H9 (cell line): ENCODE results near the gene MPHOSPH8. TPM values are rescaled to one million over a fixed set of nuclear protein-coding genes. Genes with fewer than 3 reads are reported as not detected.

Experiments
- DNase-seq: peaks from one replicate; pipeline ENCODE4 v3.0.0-alpha.2; 2017
- H2AFZ ChIP-seq: one replicate; pipeline ENCODE4 v1.6.1; 2013; ENCODE audit warnings: mild to moderate bottlenecking, low read length, control low read depth, moderate library complexity
- H2AK5ac ChIP-seq: 2 replicates; pipeline ENCODE4 v1.6.1; 2013; ENCODE audit warnings: low read length, control low read depth, mixed read lengths; ENCODE audit not compliant: insufficient read length
- H2BK120ac ChIP-seq: one replicate; pipeline ENCODE4 v1.6.1; 2013; ENCODE audit warnings: low read depth, mild to moderate bottlenecking, low read length, control low read depth, inconsistent platforms; ENCODE audit not compliant: poor library complexity, severe bottlenecking
- H2BK12ac ChIP-seq: 2 replicates; pipeline ENCODE4 v1.6.1; 2013; ENCODE audit warnings: low read length, control low read depth, mixed read lengths, low read depth; ENCODE audit not compliant: insufficient read length
- H2BK15ac ChIP-seq: 2 replicates; pipeline ENCODE4 v1.6.1; 2013; ENCODE audit warnings: low read depth, low read length, control low read depth
- H2BK20ac ChIP-seq: one replicate; pipeline ENCODE4 v1.6.1; 2013; ENCODE audit warnings: low read depth, mild to moderate bottlenecking, low read length, control low read depth, inconsistent platforms; ENCODE audit not compliant: poor library complexity, severe bottlenecking
- H2BK5ac ChIP-seq: 2 replicates; pipeline ENCODE4 v1.6.1; 2013; ENCODE audit warnings: low read length, control low read depth, mixed read lengths; ENCODE audit not compliant: insufficient read length
- H3K14ac ChIP-seq: 2 replicates; pipeline ENCODE4 v1.6.1; 2013; ENCODE audit warnings: low read length, control low read depth; ENCODE audit not compliant: insufficient read depth
- H3K18ac ChIP-seq: 2 replicates; pipeline ENCODE4 v1.6.1; 2013; ENCODE audit warnings: low read depth, mild to moderate bottlenecking, mixed read lengths, low read length, control low read depth; ENCODE audit not compliant: insufficient read length
- H3K23ac ChIP-seq: 2 replicates; pipeline ENCODE4 v1.6.1; 2013; ENCODE audit warnings: low read length, control low read depth, mixed read lengths, low read depth; ENCODE audit not compliant: insufficient read length
- H3K23me2 ChIP-seq: 2 replicates; pipeline ENCODE4 v1.6.1; 2013; ENCODE audit warnings: low read depth, mild to moderate bottlenecking, mixed read lengths, low read length, control low read depth; ENCODE audit not compliant: insufficient read length, poor library complexity, severe bottlenecking
- H3K27ac ChIP-seq: 2 replicates; pipeline ENCODE4 v1.5.1; 2013; ENCODE audit warnings: low read length, control low read depth, mixed read lengths, low read depth; ENCODE audit not compliant: insufficient read length
- H3K27me3 ChIP-seq: 2 replicates; pipeline ENCODE4 v1.6.1; 2013; ENCODE audit warnings: low read length, control low read depth, inconsistent platforms; ENCODE audit not compliant: insufficient read depth
- H3K4ac ChIP-seq: 2 replicates; pipeline ENCODE4 v1.6.1; 2013; ENCODE audit warnings: low read depth, mild to moderate bottlenecking, control low read depth, inconsistent platforms, low read length, moderate library complexity
- H3K4me1 ChIP-seq: 2 replicates; pipeline ENCODE4 v1.6.1; 2013; ENCODE audit warnings: low read length, control low read depth, inconsistent platforms; ENCODE audit not compliant: insufficient read depth
- H3K4me2 ChIP-seq: 2 replicates; pipeline ENCODE4 v1.6.1; 2013; ENCODE audit warnings: low read length, control low read depth, mixed read lengths; ENCODE audit not compliant: insufficient read length, insufficient read depth
- H3K56ac ChIP-seq: 2 replicates; pipeline ENCODE4 v1.6.1; 2013; ENCODE audit warnings: low read depth, mild to moderate bottlenecking, mixed read lengths, low read length, control low read depth; ENCODE audit not compliant: insufficient read length
- H3K79me1 ChIP-seq: 2 replicates; pipeline ENCODE4 v1.6.1; 2013; ENCODE audit warnings: low read depth, mild to moderate bottlenecking, moderate library complexity, low read length, control low read depth, inconsistent platforms; ENCODE audit not compliant: insufficient read depth, poor library complexity, severe bottlenecking
- H3K79me2 ChIP-seq: 2 replicates; pipeline ENCODE4 v1.6.1; 2013; ENCODE audit warnings: low read length, control low read depth, inconsistent platforms; ENCODE audit not compliant: insufficient read depth
- H3K9ac ChIP-seq: 2 replicates; pipeline ENCODE4 v1.6.1; 2013; ENCODE audit warnings: low read length, control low read depth, mixed read lengths; ENCODE audit not compliant: insufficient read length; ENCODE audit errors: extremely low read depth
- H3K9me3 ChIP-seq: one replicate; pipeline ENCODE4 v1.6.1; 2013; ENCODE audit warnings: low read depth, low read length, inconsistent platforms; ENCODE audit not compliant: control insufficient read depth
- H3T11ph ChIP-seq: one replicate; pipeline ENCODE4 v1.6.1; 2013; ENCODE audit warnings: mild to moderate bottlenecking, low read length, control low read depth, inconsistent platforms
- H4K20me1 ChIP-seq: one replicate; pipeline ENCODE4 v1.6.1; 2013; ENCODE audit not compliant: control insufficient read depth, insufficient read length, insufficient read depth
- H4K5ac ChIP-seq: 2 replicates; pipeline ENCODE4 v1.6.1; 2013; ENCODE audit warnings: low read depth, mild to moderate bottlenecking, mixed read lengths, low read length, control low read depth; ENCODE audit not compliant: insufficient read length
- H4K8ac ChIP-seq: replicated peaks from 2 replicates; pipeline ENCODE4 v1.6.1; 2013; ENCODE audit warnings: low read length, control low read depth, mixed read lengths, low read depth; ENCODE audit not compliant: insufficient read length
- H4K91ac ChIP-seq: 2 replicates; pipeline ENCODE4 v1.6.1; 2013; ENCODE audit warnings: low read depth, mild to moderate bottlenecking, moderate library complexity, mixed read lengths, low read length, control low read depth; ENCODE audit not compliant: insufficient read length
- H3K27ac Mint-ChIP-seq, 3 experiments: 2 replicates in 2 of 3; 3 replicates in 1 of 3; pipeline ENCODE4 v1.8.0; 2020 to 2021; ENCODE audit warnings: mixed read lengths in 3 of 3, mild to moderate bottlenecking in 1 of 3, moderate library complexity in 1 of 3
- H3K27me3 Mint-ChIP-seq: 2 replicates; pipeline ENCODE4 v1.8.0; 2021; ENCODE audit warnings: low read depth, mild to moderate bottlenecking, moderate library complexity, mixed read lengths
- H3K36me3 Mint-ChIP-seq, 3 experiments: 2 replicates in 2 of 3; 3 replicates in 1 of 3; pipeline ENCODE4 v1.8.0; 2020 to 2021; ENCODE audit warnings: low read depth in 3 of 3, mixed read lengths in 3 of 3; ENCODE audit not compliant: insufficient read depth in 1 of 3
- H3K4me1 Mint-ChIP-seq, 2 experiments: 2 replicates each; pipeline ENCODE4 v1.8.0; 2020; ENCODE audit warnings: mixed read lengths in 2 of 2
- H3K4me3 Mint-ChIP-seq, 2 experiments: 2 replicates in 1 of 2; 3 replicates in 1 of 2; pipeline ENCODE4 v1.8.0; 2020 to 2021; ENCODE audit warnings: mild to moderate bottlenecking in 2 of 2, mixed read lengths in 2 of 2, moderate library complexity in 1 of 2
- H3K9me3 Mint-ChIP-seq, 2 experiments: 2 replicates in 1 of 2; 3 replicates in 1 of 2; pipeline ENCODE4 v1.8.0; 2020; ENCODE audit warnings: mild to moderate bottlenecking in 2 of 2, mixed read lengths in 2 of 2, moderate library complexity in 1 of 2
- WGBS: extraction: QIAGEN DNeasy Blood & Tissue Kit; methylation state at CpG from one replicate; pipeline ENCODE4 v1.1.7; 2013; ENCODE audit warnings: missing lambda C conversion rate, low lambda C conversion rate, mixed read lengths; ENCODE audit not compliant: insufficient read length; ENCODE audit errors: extremely low coverage; 5-methylcytosine and 5-hydroxymethylcytosine counted together
- total RNA-seq: library from RNA; stranded (reverse); gene quantifications from 2 replicates; pipeline ENCODE4 v1.2.1, GENCODE V29; 2021
- TF ChIP-seq, protein P1 (sequence below): fragments of 200-600 bp; sonication (generic); conservative IDR thresholded peaks from 3 replicates; pipeline ENCODE4 v1.8.0; 2021; ENCODE audit warnings: antibody characterized with exemption, mild to moderate bottlenecking

The MPHOSPH8 gene
- total RNA-seq, 1 experiment from 2014 or later = 21.1 TPM

DNA sequence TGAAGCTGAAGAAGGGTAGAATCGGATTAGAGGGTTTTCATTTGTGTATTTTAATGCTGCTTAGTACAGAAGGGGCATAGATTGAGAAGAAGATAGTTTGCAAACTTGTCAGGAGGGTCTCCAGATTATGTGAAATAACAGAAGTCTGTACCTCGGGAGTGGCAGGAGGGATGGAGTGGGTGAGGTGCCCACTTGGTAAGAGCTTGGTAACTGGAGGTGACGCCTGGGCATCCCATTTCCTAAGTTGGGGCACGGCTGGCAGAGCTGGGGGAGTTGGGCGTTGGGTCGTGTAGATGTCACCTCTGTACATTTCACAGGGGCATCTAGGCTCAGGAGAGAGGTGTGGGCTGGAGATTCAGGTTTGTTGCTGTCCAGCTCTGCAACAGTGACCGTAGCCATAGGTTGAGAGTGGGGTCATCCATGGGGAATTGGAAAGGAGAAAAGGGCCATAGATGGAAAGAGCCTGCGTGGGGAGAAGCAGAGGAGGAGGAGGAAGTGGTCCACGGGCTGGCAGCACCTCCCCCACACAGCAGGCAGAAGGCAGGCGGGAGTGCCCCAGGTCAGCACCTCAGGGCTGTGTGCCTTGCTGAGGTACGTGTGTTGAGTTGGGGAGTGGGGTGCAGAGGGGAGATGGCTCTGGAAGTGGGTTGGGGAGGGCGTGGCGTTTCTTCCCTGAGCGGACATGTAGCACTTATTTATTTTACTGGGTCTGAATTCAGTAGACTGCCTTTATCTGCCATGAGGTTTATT is 31.2 kb downstream of the MPHOSPH8 start:
- no peak overlapping the region for H2BK12ac ChIP-seq
- H4K20me1 ChIP-seq = no peaks in the 10 kb centered on the region
- no peak overlapping the region for H2BK120ac ChIP-seq
- H2BK15ac ChIP-seq = no peak overlapping the region
- H3K14ac ChIP-seq = no peak overlapping the region
- no peak overlapping the region for H3K56ac ChIP-seq
- H2BK5ac ChIP-seq = no peak overlapping the region
- Mint-ChIP-seq H3K27me3 (no peaks in the 10 kb centered on the region), H3K27ac (peak overlapping the region; percentile 38 to 62 (median 46); a peak in 4 of 7 replicates), H3K4me1 (peaks cover 7 to 8% of the 10 kb centered on the region in 2 experiments), H3K9me3 (peaks cover 0 to 2% of the 10 kb centered on the region in 2 experiments; a peak in 1 of 5 replicates), H3K36me3 (peaks cover 12 to 76% (median 56%) of the 10 kb centered on the region in 3 experiments), H3K4me3 (no peak overlapping the region)
- H3K27me3 ChIP-seq = no peaks in the 10 kb centered on the region
- H4K8ac ChIP-seq = no peak overlapping the region
- DNase-seq = no peak
- H2AFZ ChIP-seq = no peak overlapping the region
- no peak overlapping the region for H3K27ac ChIP-seq
- no peak overlapping the region for H4K5ac ChIP-seq
- H3K79me2 ChIP-seq = no peaks in the 10 kb centered on the region
- no peak overlapping the region for H3K18ac ChIP-seq
- H4K91ac ChIP-seq = no peak overlapping the region
- WGBS = no CpG with 5 or more reads among the region's 14 CpGs
- H3K9ac ChIP-seq = no peak overlapping the region
- no peaks in the 10 kb centered on the region for H3K23me2 ChIP-seq
- H3T11ph ChIP-seq = no peak overlapping the region
- TF ChIP-seq, protein P1, sequence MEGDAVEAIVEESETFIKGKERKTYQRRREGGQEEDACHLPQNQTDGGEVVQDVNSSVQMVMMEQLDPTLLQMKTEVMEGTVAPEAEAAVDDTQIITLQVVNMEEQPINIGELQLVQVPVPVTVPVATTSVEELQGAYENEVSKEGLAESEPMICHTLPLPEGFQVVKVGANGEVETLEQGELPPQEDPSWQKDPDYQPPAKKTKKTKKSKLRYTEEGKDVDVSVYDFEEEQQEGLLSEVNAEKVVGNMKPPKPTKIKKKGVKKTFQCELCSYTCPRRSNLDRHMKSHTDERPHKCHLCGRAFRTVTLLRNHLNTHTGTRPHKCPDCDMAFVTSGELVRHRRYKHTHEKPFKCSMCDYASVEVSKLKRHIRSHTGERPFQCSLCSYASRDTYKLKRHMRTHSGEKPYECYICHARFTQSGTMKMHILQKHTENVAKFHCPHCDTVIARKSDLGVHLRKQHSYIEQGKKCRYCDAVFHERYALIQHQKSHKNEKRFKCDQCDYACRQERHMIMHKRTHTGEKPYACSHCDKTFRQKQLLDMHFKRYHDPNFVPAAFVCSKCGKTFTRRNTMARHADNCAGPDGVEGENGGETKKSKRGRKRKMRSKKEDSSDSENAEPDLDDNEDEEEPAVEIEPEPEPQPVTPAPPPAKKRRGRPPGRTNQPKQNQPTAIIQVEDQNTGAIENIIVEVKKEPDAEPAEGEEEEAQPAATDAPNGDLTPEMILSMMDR = no peak
- no peak overlapping the region for H2BK20ac ChIP-seq
- H3K23ac ChIP-seq = no peak overlapping the region
- H3K4me2 ChIP-seq = no peak overlapping the region
- no peaks in the 10 kb centered on the region for H3K4me1 ChIP-seq
- H2AK5ac ChIP-seq = no peak overlapping the region
- H3K4ac ChIP-seq = no peak overlapping the region
- no peaks in the 10 kb centered on the region for H3K79me1 ChIP-seq
- no peaks in the 10 kb centered on the region for H3K9me3 ChIP-seq
